ENCODE results near the gene FAP. TPM values are rescaled to one million over a fixed set of nuclear protein-coding genes. Genes with fewer than 3 reads are reported as not detected.

FAP gene
- total and polyA plus RNA-seq, 9 of the 15 experiments (the other 6 are each of a cell fraction or from before 2014, with no cell fraction given): not detected

DNA sequence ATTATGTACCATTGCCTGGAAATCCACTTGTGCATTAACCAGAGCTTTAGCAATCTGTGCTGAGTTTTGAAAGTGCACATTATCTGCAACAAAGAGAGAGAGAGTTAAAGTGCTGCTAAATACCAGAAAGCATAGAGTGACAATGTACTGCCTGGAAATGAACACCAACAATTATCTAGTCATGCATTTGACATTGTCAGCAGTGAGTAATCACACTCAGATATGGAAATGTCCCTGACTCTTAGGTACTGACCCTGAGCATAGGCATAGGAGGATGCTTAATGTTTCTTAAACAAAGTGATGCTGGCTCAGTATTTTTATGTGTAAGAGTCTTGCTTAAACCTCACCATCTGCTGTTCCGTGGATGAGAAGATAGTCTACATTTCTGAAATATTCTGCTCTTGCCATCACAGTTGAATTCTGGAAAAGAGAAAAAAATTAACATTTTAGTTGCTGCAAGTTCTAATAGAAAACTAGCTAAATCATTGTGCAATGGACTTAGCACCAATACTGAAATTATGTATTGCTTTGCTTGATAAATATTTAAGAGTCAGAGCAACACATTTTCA lies 70.4 kb downstream of the FAP start (continued):
- TF ChIP-seq, protein P1, sequence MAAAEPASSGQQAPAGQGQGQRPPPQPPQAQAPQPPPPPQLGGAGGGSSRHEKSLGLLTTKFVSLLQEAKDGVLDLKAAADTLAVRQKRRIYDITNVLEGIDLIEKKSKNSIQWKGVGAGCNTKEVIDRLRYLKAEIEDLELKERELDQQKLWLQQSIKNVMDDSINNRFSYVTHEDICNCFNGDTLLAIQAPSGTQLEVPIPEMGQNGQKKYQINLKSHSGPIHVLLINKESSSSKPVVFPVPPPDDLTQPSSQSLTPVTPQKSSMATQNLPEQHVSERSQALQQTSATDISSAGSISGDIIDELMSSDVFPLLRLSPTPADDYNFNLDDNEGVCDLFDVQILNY (CRISPR knock-in tag; IDR thresholded peaks at IDR 0.05): no peak
- TF ChIP-seq SRSF7 (optimal IDR thresholded peaks at IDR 0.05; ENCODE audit: low read depth, low read length) (no peak), ZNF717 (CRISPR knock-in tag; IDR thresholded peaks at IDR 0.05) (no peak)
- TF ChIP-seq, protein P2, sequence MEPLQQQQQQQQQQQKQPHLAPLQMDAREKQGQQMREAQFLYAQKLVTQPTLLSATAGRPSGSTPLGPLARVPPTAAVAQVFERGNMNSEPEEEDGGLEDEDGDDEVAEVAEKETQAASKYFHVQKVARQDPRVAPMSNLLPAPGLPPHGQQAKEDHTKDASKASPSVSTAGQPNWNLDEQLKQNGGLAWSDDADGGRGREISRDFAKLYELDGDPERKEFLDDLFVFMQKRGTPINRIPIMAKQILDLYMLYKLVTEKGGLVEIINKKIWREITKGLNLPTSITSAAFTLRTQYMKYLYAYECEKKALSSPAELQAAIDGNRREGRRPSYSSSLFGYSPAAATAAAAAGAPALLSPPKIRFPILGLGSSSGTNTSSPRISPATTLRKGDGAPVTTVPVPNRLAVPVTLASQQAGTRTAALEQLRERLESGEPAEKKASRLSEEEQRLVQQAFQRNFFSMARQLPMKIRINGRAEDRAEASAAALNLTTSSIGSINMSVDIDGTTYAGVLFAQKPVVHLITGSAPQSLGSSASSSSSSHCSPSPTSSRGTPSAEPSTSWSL (CRISPR knock-in tag; IDR thresholded peaks at IDR 0.05; ENCODE audit: borderline replicate concordance): no peak

DNA sequence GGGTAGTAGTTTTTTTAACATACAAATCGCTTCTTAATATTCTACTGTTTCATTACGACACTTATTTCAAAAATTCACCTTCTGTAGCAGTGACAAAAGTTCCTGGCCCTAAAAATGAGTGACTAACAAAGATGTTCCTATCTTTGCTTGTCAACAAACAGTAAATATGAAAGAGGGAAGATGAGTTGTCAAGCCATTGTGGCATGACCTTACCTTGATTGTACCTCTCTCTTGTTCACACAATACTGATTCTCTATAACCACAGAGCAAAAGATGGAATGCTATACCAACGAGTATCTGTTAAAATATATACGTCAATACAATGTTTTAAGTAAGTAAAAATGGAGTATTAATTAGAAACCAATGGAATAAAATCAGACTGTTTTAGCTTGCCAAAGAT lies 76.5 kb downstream of the FAP start:
- ATAC-seq (no peak), DNase-seq (ENCODE audit: extremely low read depth in 1 of 4, low spot score in 3 of 4) (no peak), FAIRE-seq (no peak)
- Histone ChIP-seq H3K4me1 (replicated peaks in 1 of 2; ENCODE audit: control insufficient read depth in 2 of 2, insufficient read depth in 2 of 2, low read length in 2 of 2) (no peaks in the 10 kb centered on the region), H3K9ac (ENCODE audit: insufficient read depth in 1 of 2, low read depth in 2 of 2, low read length in 2 of 2) (no peak overlapping the region), H3K27me3 (ENCODE audit: control insufficient read depth in 2 of 2, insufficient read depth in 2 of 2, low read length in 2 of 2) (no peaks in the 10 kb centered on the region), H3K9me1 (ENCODE audit: control insufficient read depth, insufficient read depth, low read length) (no peaks in the 10 kb centered on the region), H3K27ac (ENCODE audit: extremely low read depth, low read depth, low read length) (no peak overlapping the region), H3K4me2 (ENCODE audit: insufficient read depth, low read length) (no peak overlapping the region), H3K4me3 (no peak overlapping the region), H2AFZ (ENCODE audit: low read depth, low read length) (no peak overlapping the region), H4K20me1 (replicated peaks; ENCODE audit: control insufficient read depth, insufficient read depth, low read length) (no peaks in the 10 kb centered on the region), H3K9me3 (replicated peaks; ENCODE audit: control insufficient read depth, insufficient read depth, low read depth, low read length) (no peaks in the 10 kb centered on the region; the same call in 1 of the 2 replicates), H3K36me3 (ENCODE audit: control insufficient read depth, insufficient read depth, low read length) (no peaks in the 10 kb centered on the region), H3K79me2 (ENCODE audit: control insufficient read depth, insufficient read depth, low read length) (no peaks in the 10 kb centered on the region)
- ChIA-PET CTCF (ENCODE audit: low intra/inter-chr PET ratio) (interaction anchor here (0.6 kb wide), 1 partner anchor 43 kb away, joined by 3 read pairs; no protein-coding TSS in a partner anchor), POLR2A (no interaction called here)
- intact Hi-C loops (cut with micrococcal nuclease) (no loop called here), in situ Hi-C loops (cut with MboI) (no loop called here)
- BruUV-seq (replicated peaks): no TSS peak
- 0% methylated on average over 4 of the region's 4 CpGs for WGBS (ENCODE audit: insufficient coverage, low coverage, missing lambda C conversion rate)
- TF ChIP-seq ZFP36 (IDR thresholded peaks at IDR 0.05; ENCODE audit: low read depth, low read length, partially characterized antibody) (no peak), NFRKB (IDR thresholded peaks at IDR 0.05; ENCODE audit: low read depth) (no peak), YBX1 (IDR thresholded peaks at IDR 0.05) (no peak), ZNF76 (CRISPR knock-in tag; IDR thresholded peaks at IDR 0.05; ENCODE audit: borderline replicate concordance) (no peak)
- TF ChIP-seq, protein P3, sequence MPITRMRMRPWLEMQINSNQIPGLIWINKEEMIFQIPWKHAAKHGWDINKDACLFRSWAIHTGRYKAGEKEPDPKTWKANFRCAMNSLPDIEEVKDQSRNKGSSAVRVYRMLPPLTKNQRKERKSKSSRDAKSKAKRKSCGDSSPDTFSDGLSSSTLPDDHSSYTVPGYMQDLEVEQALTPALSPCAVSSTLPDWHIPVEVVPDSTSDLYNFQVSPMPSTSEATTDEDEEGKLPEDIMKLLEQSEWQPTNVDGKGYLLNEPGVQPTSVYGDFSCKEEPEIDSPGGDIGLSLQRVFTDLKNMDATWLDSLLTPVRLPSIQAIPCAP (CRISPR knock-in tag; IDR thresholded peaks at IDR 0.05; ENCODE audit: borderline replicate concordance): no peak
- TF ChIP-seq, protein P4, sequence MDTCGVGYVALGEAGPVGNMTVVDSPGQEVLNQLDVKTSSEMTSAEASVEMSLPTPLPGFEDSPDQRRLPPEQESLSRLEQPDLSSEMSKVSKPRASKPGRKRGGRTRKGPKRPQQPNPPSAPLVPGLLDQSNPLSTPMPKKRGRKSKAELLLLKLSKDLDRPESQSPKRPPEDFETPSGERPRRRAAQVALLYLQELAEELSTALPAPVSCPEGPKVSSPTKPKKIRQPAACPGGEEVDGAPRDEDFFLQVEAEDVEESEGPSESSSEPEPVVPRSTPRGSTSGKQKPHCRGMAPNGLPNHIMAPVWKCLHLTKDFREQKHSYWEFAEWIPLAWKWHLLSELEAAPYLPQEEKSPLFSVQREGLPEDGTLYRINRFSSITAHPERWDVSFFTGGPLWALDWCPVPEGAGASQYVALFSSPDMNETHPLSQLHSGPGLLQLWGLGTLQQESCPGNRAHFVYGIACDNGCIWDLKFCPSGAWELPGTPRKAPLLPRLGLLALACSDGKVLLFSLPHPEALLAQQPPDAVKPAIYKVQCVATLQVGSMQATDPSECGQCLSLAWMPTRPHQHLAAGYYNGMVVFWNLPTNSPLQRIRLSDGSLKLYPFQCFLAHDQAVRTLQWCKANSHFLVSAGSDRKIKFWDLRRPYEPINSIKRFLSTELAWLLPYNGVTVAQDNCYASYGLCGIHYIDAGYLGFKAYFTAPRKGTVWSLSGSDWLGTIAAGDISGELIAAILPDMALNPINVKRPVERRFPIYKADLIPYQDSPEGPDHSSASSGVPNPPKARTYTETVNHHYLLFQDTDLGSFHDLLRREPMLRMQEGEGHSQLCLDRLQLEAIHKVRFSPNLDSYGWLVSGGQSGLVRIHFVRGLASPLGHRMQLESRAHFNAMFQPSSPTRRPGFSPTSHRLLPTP (IDR thresholded peaks at IDR 0.05; ENCODE audit: borderline replicate concordance, extremely low read depth, insufficient read length): no peak
- TF ChIP-seq, protein P5, sequence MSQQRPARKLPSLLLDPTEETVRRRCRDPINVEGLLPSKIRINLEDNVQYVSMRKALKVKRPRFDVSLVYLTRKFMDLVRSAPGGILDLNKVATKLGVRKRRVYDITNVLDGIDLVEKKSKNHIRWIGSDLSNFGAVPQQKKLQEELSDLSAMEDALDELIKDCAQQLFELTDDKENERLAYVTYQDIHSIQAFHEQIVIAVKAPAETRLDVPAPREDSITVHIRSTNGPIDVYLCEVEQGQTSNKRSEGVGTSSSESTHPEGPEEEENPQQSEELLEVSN (IDR thresholded peaks at IDR 0.05; ENCODE audit: borderline replicate concordance in 1 of 2, extremely low read depth in 1 of 2, insufficient read depth in 1 of 2, insufficient read length in 1 of 2, low read depth in 1 of 2, low read length in 1 of 2, poor library complexity in 1 of 2, severe bottlenecking in 1 of 2): no peak

All from K562 (cell line).